ENCODE measurements around the gene LPA.
"Not testable (repeated sequence)": the region's sequence is repeated elsewhere in the genome, so short reads cannot be mapped to it uniquely, and the experiment has no call there.

LPA gene

DNA sequence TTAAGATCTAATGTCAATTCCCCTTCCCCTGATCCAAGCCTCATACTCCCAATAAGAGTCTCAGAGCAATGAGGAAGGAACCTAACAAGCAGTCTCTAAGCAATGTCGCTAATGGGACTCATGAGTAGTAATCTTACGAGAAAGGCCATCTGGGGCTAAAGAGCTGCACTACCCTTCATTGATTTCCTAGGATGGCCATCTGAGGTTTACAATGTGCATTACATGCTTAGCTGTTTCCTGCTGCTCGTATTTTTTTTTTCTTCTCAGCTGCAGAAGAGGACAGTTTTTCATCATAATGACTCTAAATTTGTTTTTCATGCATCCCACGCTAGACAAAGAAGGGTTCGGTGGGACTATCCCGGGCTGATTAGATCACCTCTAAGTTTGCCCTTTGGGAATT lies 119.3 kb downstream of the LPA start:
- no peak overlapping the region for H3K4me3 ChIP-seq
- H3K4me2 ChIP-seq: no peak overlapping the region
- H3K9me3 ChIP-seq: no peaks in the 10 kb centered on the region
- H3K9ac ChIP-seq: no peak overlapping the region
- no peaks in the 10 kb centered on the region for H3K36me3 ChIP-seq
- H3K27me3 ChIP-seq: no peaks in the 10 kb centered on the region
- H3K27ac ChIP-seq: no peak overlapping the region
- no peaks in the 10 kb centered on the region for H3K4me1 ChIP-seq
- TF ChIP-seq Cebpa-rat (IDR thresholded peaks at IDR 0.05): no peak
- no peaks in the 10 kb centered on the region for H4K20me1 ChIP-seq

GRCh38 chr6:160535270-160535669 lies 128.8 kb downstream of the LPA start:
- no peak overlapping the region for H3K4me2 ChIP-seq
- H3K36me3 ChIP-seq: no peaks in the 10 kb centered on the region
- TF ChIP-seq Cebpa-rat (IDR thresholded peaks at IDR 0.05): no peak
- H3K27me3 ChIP-seq: no peaks in the 10 kb centered on the region
- H3K9me3 ChIP-seq: no peaks in the 10 kb centered on the region
- H3K27ac ChIP-seq: no peak overlapping the region
- no peak overlapping the region for H3K9ac ChIP-seq
- H3K4me1 ChIP-seq: no peaks in the 10 kb centered on the region
- no peak overlapping the region for H3K4me3 ChIP-seq
- H4K20me1 ChIP-seq: no peaks in the 10 kb centered on the region

GRCh38 chr6:160534050-160534696 lies 129.9 kb downstream of the LPA start:
- Histone ChIP-seq H3K4me1 (no peaks in the 10 kb centered on the region), H3K27me3 (no peaks in the 10 kb centered on the region), H3K4me2 (no peak overlapping the region), H3K4me3 (no peak overlapping the region), H3K9ac (no peak overlapping the region), H4K20me1 (no peaks in the 10 kb centered on the region), H3K27ac (no peak overlapping the region), H3K36me3 (no peaks in the 10 kb centered on the region), H3K9me3 (peaks cover 7% of the 10 kb centered on the region)
- no peak for TF ChIP-seq Cebpa-rat (IDR thresholded peaks at IDR 0.05)

DNA sequence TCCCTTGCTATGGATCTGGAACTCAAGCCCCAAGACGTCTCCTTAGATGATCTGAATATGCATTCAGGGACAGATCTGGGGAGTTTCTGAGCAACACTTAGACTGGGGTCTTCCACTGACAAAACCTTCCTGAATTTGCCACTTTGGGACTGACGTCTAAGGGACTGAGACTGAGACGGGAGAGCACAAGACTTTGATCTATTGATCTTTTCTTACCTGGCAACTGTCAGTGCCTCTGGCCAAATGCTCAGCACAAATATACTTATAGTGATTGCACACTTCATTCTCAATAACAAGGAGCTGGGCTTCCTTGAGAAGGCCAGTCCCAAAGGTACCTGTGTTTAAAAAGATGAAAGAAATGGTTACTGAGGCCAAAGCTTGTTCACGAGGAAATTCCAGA lies 131.8 kb downstream of the LPA start:
- Histone ChIP-seq H3K27ac (no peak overlapping the region), H3K9me3 (peaks cover 10% of the 10 kb centered on the region), H3K4me3 (no peak overlapping the region), H3K27me3 (no peaks in the 10 kb centered on the region), H3K4me2 (no peak overlapping the region), H3K36me3 (no peaks in the 10 kb centered on the region), H4K20me1 (no peaks in the 10 kb centered on the region), H3K9ac (no peak overlapping the region), H3K4me1 (no peaks in the 10 kb centered on the region)
- no peak for TF ChIP-seq Cebpa-rat (IDR thresholded peaks at IDR 0.05)

DNA sequence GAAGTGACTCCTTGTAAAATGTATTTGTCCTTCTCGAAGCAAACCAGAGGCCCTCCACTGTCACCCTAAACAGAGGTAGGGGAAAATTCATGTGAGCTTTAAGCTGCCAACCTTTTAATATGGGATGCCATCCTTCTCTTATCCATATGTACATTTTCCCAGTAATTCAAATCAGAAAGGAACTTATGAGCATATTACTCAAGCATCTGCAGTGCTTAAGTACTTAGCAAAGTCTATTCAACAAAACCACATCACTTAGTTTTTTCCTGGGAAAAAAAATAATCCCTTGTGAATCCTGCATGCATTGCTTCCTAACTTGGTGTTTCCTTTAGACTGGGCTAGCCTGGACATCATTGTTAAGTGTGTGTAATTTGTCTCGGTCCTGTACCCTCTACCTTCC lies 132.2 kb downstream of the LPA start:
- H3K4me1 ChIP-seq: no peaks in the 10 kb centered on the region
- no peak overlapping the region for H3K4me3 ChIP-seq
- H4K20me1 ChIP-seq: no peaks in the 10 kb centered on the region
- no peak overlapping the region for H3K9ac ChIP-seq
- no peak for TF ChIP-seq Cebpa-rat (IDR thresholded peaks at IDR 0.05)
- H3K9me3 ChIP-seq: peaks cover 10% of the 10 kb centered on the region
- H3K36me3 ChIP-seq: no peaks in the 10 kb centered on the region
- no peak overlapping the region for H3K4me2 ChIP-seq
- no peaks in the 10 kb centered on the region for H3K27me3 ChIP-seq
- H3K27ac ChIP-seq: no peak overlapping the region

GRCh38 chr6:160529524-160529923 lies 134.6 kb downstream of the LPA start:
- peaks cover 10% of the 10 kb centered on the region for H3K9me3 ChIP-seq
- not testable (repeated sequence) for H3K27me3 ChIP-seq, H4K20me1 ChIP-seq, H3K9ac ChIP-seq, H3K27ac ChIP-seq, H3K4me2 ChIP-seq, H3K4me1 ChIP-seq, H3K36me3 ChIP-seq, H3K4me3 ChIP-seq

GRCh38 chr6:160523223-160523622 lies 140.9 kb downstream of the LPA start:
- TF ChIP-seq Cebpa-rat (IDR thresholded peaks at IDR 0.05): no peak
- no peak overlapping the region for H3K27ac ChIP-seq
- peaks cover 6% of the 10 kb centered on the region for H3K4me1 ChIP-seq

GRCh38 chr6:160520043-160520904 lies 143.8 kb downstream of the LPA start:
- Histone ChIP-seq H3K4me1 (peaks cover 6% of the 10 kb centered on the region), H3K4me2 (peak overlapping the region; percentile 96), H4K20me1 (no peaks in the 10 kb centered on the region), H3K9ac (peak overlapping the region; percentile 86), H3K4me3 (peak overlapping the region; percentile 72), H3K27me3 (no peaks in the 10 kb centered on the region), H3K27ac (peak overlapping the region; percentile 85), H3K36me3 (no peaks in the 10 kb centered on the region), H3K9me3 (no peaks in the 10 kb centered on the region)
- TF ChIP-seq Cebpa-rat (IDR thresholded peaks at IDR 0.05): no peak

More at GRCh38 chr6:160523223-160523622, 140.9 kb downstream of the LPA start:
- no peaks in the 10 kb centered on the region; the same call in 1 of the 2 replicates for H3K9me3 ChIP-seq
- no peak overlapping the region for H3K4me2 ChIP-seq
- no peaks in the 10 kb centered on the region for H3K27me3 ChIP-seq
- no peak overlapping the region for H3K9ac ChIP-seq
- no peaks in the 10 kb centered on the region for H3K36me3 ChIP-seq
- H3K4me3 ChIP-seq: no peak overlapping the region
- H4K20me1 ChIP-seq: no peaks in the 10 kb centered on the region

- H4K20me1 ChIP-seq: no peaks in the 10 kb centered on the region
- H3K27ac ChIP-seq: peak overlapping the region; percentile 85; the same call in 1 of the 2 replicates
- H3K4me3 ChIP-seq: peak overlapping the region; percentile 72
- no peak for TF ChIP-seq Cebpa-rat (IDR thresholded peaks at IDR 0.05)
- no peaks in the 10 kb centered on the region for H3K27me3 ChIP-seq
- H3K4me2 ChIP-seq: peak overlapping the region; percentile 96
- H3K9me3 ChIP-seq: no peaks in the 10 kb centered on the region
- H3K9ac ChIP-seq: peak overlapping the region; percentile 86; the same call in 1 of the 2 replicates
- H3K36me3 ChIP-seq: no peaks in the 10 kb centered on the region
- H3K4me1 ChIP-seq: peaks cover 6% of the 10 kb centered on the region
These were observed 144.5 kb downstream of the LPA start for GRCh38 chr6:160519603-160520042.

DNA sequence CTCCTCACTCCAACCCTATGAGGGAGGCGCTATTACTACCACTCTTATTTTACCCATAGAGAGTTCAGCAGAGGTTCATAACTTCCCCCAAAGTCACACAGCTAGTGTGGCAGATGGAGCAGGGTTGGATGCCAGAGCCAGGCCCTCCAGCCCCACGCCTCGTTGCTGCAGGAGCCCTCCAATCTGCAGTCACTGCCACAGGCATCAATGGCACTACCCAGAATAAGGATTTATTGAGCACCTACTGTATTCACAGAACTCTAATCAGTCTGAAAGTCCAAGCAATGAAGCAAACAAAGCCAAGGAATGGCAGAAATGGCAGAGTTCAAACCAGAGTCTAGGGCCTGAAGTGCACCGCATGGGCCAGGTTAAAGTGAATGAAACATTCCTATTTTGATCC lies 144.9 kb downstream of the LPA start:
- TF ChIP-seq Cebpa-rat (IDR thresholded peaks at IDR 0.05): no peak
- peaks cover 6% of the 10 kb centered on the region for H3K4me1 ChIP-seq
- H4K20me1 ChIP-seq: no peaks in the 10 kb centered on the region
- H3K36me3 ChIP-seq: no peaks in the 10 kb centered on the region
- no peak overlapping the region for H3K27ac ChIP-seq
- 0 out of 2 replicates have a peak, but pooled peaks cover 2% of the 10 kb centered on the region for H3K9me3 ChIP-seq
- no peaks in the 10 kb centered on the region for H3K27me3 ChIP-seq
- peak overlapping the region; percentile 96; the same call in 1 of the 2 replicates for H3K4me2 ChIP-seq
- H3K9ac ChIP-seq: no peak overlapping the region
- no peak overlapping the region for H3K4me3 ChIP-seq

All from BLaER1 (cell line).